Liver (tissue), 9 donors: ENCODE measurements around the gene PCYT1A. TPM values are rescaled to one million over a fixed set of nuclear protein-coding genes. Genes with fewer than 3 reads are reported as not detected.
A peak's percentile ranks its signal among the peaks of the same experiment; 100 is the strongest.

Experiments
- DNase-seq: peaks from one replicate; pipeline ENCODE4 v3.0.0-alpha.2; 2017; ENCODE audit warnings: low spot score
- H3K27ac ChIP-seq, 2 donors: one replicate each; pipeline ENCODE4 v1.7.0; 2013; ENCODE audit warnings: inconsistent platforms in 2 of 2, low read length in 2 of 2, control low read depth in 1 of 2, low read depth in 1 of 2, mild to moderate bottlenecking in 1 of 2
- H3K27me3 ChIP-seq, 4 donors: one replicate each; pipeline versions ENCODE4 v1.6.1 to v1.7.0; 2013; ENCODE audit warnings: low read length in 3 of 4, inconsistent platforms in 1 of 4, mild to moderate bottlenecking in 1 of 4, moderate library complexity in 1 of 4; ENCODE audit not compliant: control insufficient read depth in 4 of 4, insufficient read depth in 4 of 4
- H3K36me3 ChIP-seq, 4 donors: one replicate each; pipeline versions ENCODE4 v1.6.1 to v1.7.0; 2013; ENCODE audit warnings: low read length in 3 of 4, mild to moderate bottlenecking in 3 of 4, low read depth in 1 of 4, moderate library complexity in 1 of 4; ENCODE audit not compliant: control insufficient read depth in 4 of 4, insufficient read depth in 3 of 4
- H3K4me1 ChIP-seq, 4 donors: one replicate each; pipeline versions ENCODE4 v1.6.1 to v1.7.0; 2013; ENCODE audit warnings: low read length in 3 of 4, mild to moderate bottlenecking in 3 of 4, moderate library complexity in 1 of 4; ENCODE audit not compliant: control insufficient read depth in 4 of 4, insufficient read depth in 4 of 4
- H3K4me3 ChIP-seq, 3 donors: one replicate each; pipeline versions ENCODE4 v1.6.1 to v1.7.0; 2013; ENCODE audit warnings: low read length in 3 of 3, control low read depth in 1 of 3, low read depth in 1 of 3, mild to moderate bottlenecking in 1 of 3
- H3K9ac ChIP-seq, 2 donors: one replicate each; pipeline ENCODE4 v1.7.0; 2013; ENCODE audit warnings: low read length in 2 of 2, mild to moderate bottlenecking in 2 of 2, moderate library complexity in 2 of 2, control low read depth in 1 of 2, low read depth in 1 of 2
- H3K9me3 ChIP-seq, 4 donors: one replicate each; pipeline versions ENCODE4 v1.6.1 to v1.7.0; 2013; ENCODE audit warnings: low read length in 3 of 4; ENCODE audit not compliant: control insufficient read depth in 4 of 4
- EGR1 ChIP-seq, 2 donors: IDR thresholded peaks; 2 replicates each; pipeline ENCODE4 v1.6.1; 2016 to 2018; ENCODE audit warnings: antibody characterized with exemption in 2 of 2, low read depth in 2 of 2
- FOXA1 ChIP-seq: IDR thresholded peaks from 2 replicates; pipeline ENCODE4 v1.6.1; 2016; ENCODE audit warnings: antibody characterized with exemption
- FOXA2 ChIP-seq: IDR thresholded peaks from 2 replicates; pipeline ENCODE4 v1.6.1; 2016; ENCODE audit warnings: antibody characterized with exemption
- GABPA ChIP-seq, 2 donors: IDR thresholded peaks in 1 of 2; conservative IDR thresholded peaks in 1 of 2; 2 replicates each; pipeline ENCODE4 v1.6.1; 2016; ENCODE audit warnings: antibody characterized with exemption in 2 of 2, mild to moderate bottlenecking in 1 of 2, moderate library complexity in 1 of 2
- HNF4A ChIP-seq, 2 donors: conservative IDR thresholded peaks; 2 replicates each; pipeline ENCODE4 v1.6.1; 2016; ENCODE audit warnings: antibody characterized with exemption in 2 of 2, mild to moderate bottlenecking in 2 of 2
- HNF4G ChIP-seq: IDR thresholded peaks from 2 replicates; pipeline ENCODE4 v1.6.1; 2016; ENCODE audit warnings: antibody characterized with exemption
- JUND ChIP-seq, 2 donors: IDR thresholded peaks; 2 replicates each; pipeline ENCODE4 v1.6.1; 2016; ENCODE audit warnings: antibody characterized with exemption in 2 of 2
- NR2F2 ChIP-seq: IDR thresholded peaks from 2 replicates; pipeline ENCODE4 v1.6.1; 2016; ENCODE audit warnings: antibody characterized with exemption
- RAD21 ChIP-seq, 2 donors: IDR thresholded peaks; 2 replicates each; pipeline ENCODE4 v1.6.1; 2016; ENCODE audit warnings: antibody characterized with exemption in 2 of 2, mild to moderate bottlenecking in 2 of 2
- RXRA ChIP-seq, 2 donors: IDR thresholded peaks; 2 replicates each; pipeline ENCODE4 v1.6.1; 2017 to 2018; ENCODE audit warnings: antibody characterized with exemption in 2 of 2, mild to moderate bottlenecking in 1 of 2
- SP1 ChIP-seq: IDR thresholded peaks from 2 replicates; pipeline ENCODE4 v1.6.1; 2018; ENCODE audit warnings: antibody characterized with exemption, mild to moderate bottlenecking
- TAF1 ChIP-seq: conservative IDR thresholded peaks from 2 replicates; pipeline ENCODE4 v1.6.1; 2016; ENCODE audit warnings: antibody characterized with exemption, mild to moderate bottlenecking
- YY1 ChIP-seq: IDR thresholded peaks from 2 replicates; pipeline ENCODE4 v1.6.1; 2016; ENCODE audit warnings: antibody characterized with exemption, mild to moderate bottlenecking
- WGBS: extraction: QIAGEN DNeasy Blood & Tissue Kit; methylation state at CpG from one replicate; pipeline ENCODE4 v1.1.7; 2013; 5-methylcytosine and 5-hydroxymethylcytosine counted together
- polyA plus RNA-seq, 2 donors: library from polyadenylated mRNA; stranded (reverse) in 1 of 2; unstranded in 1 of 2; fragments of 200-250 nt in 1 of 2; fragments of >200 nt in 1 of 2; fragmentation: Nextera tagmentation in 1 of 2; extraction: Ambion mirVana in 1 of 2; gene quantifications; one replicate each; pipeline versions ENCODE4 v1.2.1 to v1.2.3, GENCODE V29; 2013 to 2015
- total RNA-seq, 2 donors: library from RNA; depleted of rRNA; stranded (reverse); fragments of >200 nt; gene quantifications; one replicate each; pipeline ENCODE4 v1.2.3, GENCODE V29; 2014
- TF ChIP-seq, protein P1 (sequence below): IDR thresholded peaks from 2 replicates; pipeline ENCODE4 v1.6.1; 2016; ENCODE audit warnings: antibody characterized with exemption
- TF ChIP-seq, protein P2 (sequence below): IDR thresholded peaks from 2 replicates; pipeline ENCODE4 v1.6.1; 2016; ENCODE audit warnings: antibody characterized with exemption
- TF ChIP-seq, protein P3 (sequence below): IDR thresholded peaks from 2 replicates; pipeline ENCODE4 v1.6.1; 2016; ENCODE audit warnings: antibody characterized with exemption
- TF ChIP-seq, protein P4 (sequence below): IDR thresholded peaks from 2 replicates; pipeline ENCODE4 v1.6.1; 2016; ENCODE audit warnings: antibody characterized with exemption, mild to moderate bottlenecking
- TF ChIP-seq, protein P5 (sequence below): fragments of 150-350 bp; IDR thresholded peaks from 2 replicates; pipeline ENCODE4 v1.5.1; 2017; ENCODE audit warnings: improper control_type of control experiment, low read depth, low read length; ENCODE audit not compliant: missing input control
- donor health status: healthy.
- donor health status: healthy.
- donor health status: healthy.
- donor health status: healthy.
- donor health status: healthy.

PCYT1A gene
- total and polyA plus RNA-seq, 4 donors, result 12.5 to 56.8 (median 24.3) TPM

DNA sequence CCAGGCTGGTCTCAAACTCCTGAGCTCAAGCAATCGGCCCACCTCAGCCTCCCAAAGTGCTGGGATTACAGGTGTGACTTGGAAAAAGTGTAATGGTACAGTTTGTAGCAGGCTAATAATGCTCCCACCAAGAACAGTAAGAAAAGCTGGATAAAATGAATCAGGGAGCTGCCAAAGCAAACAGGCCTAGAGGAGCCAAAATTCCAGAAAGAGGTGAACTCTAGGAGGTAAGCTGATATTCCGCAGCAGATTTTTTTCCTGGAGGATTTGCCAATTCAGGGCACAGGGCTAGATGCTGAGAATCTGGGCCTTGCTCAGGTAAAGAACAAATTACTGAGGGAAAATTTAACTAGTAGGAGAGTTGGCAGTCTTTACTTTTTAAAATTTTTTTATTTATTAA, 11.0 kb upstream of the PCYT1A start:
- no peaks in the 10 kb centered on the region for H3K27me3 ChIP-seq
- TF ChIP-seq EGR1 (IDR thresholded peaks at IDR 0.05; ENCODE audit: low read depth in 2 of 2) (no peak), FOXA2 (no peak), YY1 (no peak), HNF4A (conservative IDR thresholded peaks at IDR 0.05) (no peak), RXRA (IDR thresholded peaks at IDR 0.05) (no peak), SP1 (no peak), RAD21 (IDR thresholded peaks at IDR 0.05) (no peak), NR2F2 (no peak), FOXA1 (no peak), TAF1 (no peak), GABPA (IDR thresholded peaks at IDR 0.05 in 1 of 2, conservative IDR thresholded peaks at IDR 0.05 in 1 of 2) (no peak), HNF4G (no peak)
- TF ChIP-seq, protein P1, sequence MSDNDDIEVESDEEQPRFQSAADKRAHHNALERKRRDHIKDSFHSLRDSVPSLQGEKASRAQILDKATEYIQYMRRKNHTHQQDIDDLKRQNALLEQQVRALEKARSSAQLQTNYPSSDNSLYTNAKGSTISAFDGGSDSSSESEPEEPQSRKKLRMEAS, result no peak
- TF ChIP-seq, protein P2, sequence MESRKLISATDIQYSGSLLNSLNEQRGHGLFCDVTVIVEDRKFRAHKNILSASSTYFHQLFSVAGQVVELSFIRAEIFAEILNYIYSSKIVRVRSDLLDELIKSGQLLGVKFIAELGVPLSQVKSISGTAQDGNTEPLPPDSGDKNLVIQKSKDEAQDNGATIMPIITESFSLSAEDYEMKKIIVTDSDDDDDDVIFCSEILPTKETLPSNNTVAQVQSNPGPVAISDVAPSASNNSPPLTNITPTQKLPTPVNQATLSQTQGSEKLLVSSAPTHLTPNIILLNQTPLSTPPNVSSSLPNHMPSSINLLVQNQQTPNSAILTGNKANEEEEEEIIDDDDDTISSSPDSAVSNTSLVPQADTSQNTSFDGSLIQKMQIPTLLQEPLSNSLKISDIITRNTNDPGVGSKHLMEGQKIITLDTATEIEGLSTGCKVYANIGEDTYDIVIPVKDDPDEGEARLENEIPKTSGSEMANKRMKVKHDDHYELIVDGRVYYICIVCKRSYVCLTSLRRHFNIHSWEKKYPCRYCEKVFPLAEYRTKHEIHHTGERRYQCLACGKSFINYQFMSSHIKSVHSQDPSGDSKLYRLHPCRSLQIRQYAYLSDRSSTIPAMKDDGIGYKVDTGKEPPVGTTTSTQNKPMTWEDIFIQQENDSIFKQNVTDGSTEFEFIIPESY, result no peak
- TF ChIP-seq, protein P3, sequence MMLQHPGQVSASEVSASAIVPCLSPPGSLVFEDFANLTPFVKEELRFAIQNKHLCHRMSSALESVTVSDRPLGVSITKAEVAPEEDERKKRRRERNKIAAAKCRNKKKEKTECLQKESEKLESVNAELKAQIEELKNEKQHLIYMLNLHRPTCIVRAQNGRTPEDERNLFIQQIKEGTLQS, result no peak

DNA sequence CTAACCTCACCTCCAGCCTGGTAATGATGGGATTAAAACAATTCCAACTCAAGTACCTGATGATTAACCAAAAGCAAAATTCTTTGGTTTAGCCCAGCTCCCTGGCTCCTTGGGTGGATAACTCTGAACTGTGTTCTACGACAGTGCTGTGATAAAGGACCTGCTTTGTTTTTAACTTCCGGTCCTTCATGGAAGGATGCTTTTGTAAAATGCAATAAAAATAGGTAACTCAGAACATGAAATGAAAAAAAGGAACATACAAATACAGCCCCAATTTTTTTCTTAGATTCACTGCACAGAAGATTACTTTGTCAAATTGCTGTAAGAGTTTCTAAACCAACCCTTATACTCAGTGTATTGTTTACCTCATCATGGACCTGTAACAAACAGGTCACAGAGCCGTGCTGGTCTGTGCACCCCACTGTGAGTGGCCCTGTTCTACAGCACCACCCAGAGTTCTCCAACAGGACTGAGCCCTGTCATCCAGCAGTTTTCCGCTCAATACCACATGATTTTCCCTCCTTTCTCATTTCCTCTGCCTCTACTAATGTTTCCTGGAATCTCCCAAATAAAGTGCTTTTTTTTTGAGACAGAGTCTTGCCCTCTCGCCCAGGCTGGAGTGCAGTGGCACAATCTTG, 4.9 kb upstream of the PCYT1A start:
- no peaks in the 10 kb centered on the region for H3K9me3 ChIP-seq
- DNase-seq, result no peak
- no peaks in the 10 kb centered on the region for H3K27me3 ChIP-seq
- no peak overlapping the region for H3K27ac ChIP-seq
- peaks cover 0 to 6% (median 0%) of the 10 kb centered on the region in 4 donors for H3K4me1 ChIP-seq
- WGBS, result 86% methylated on average over 5 of the region's 5 CpGs
- TF ChIP-seq NR2F2 (no peak), RAD21 (IDR thresholded peaks at IDR 0.05) (peak in 1 of 2 donors; percentile 21)
- H3K36me3 ChIP-seq, result no peaks in the 10 kb centered on the region
- no peak overlapping the region for H3K9ac ChIP-seq
- no peak overlapping the region for H3K4me3 ChIP-seq

More for the DNA sequence above, 11.0 kb upstream of the PCYT1A start:
- no peak for DNase-seq
- Histone ChIP-seq H3K4me1 (peaks cover 0 to 4% (median under 1%) of the 10 kb centered on the region in 4 donors), H3K4me3 (no peak overlapping the region), H3K27ac (no peak overlapping the region), H3K9me3 (no peaks in the 10 kb centered on the region), H3K36me3 (no peaks in the 10 kb centered on the region), H3K9ac (no peak overlapping the region)
- 66% methylated on average over 2 of the region's 2 CpGs for WGBS

DNA sequence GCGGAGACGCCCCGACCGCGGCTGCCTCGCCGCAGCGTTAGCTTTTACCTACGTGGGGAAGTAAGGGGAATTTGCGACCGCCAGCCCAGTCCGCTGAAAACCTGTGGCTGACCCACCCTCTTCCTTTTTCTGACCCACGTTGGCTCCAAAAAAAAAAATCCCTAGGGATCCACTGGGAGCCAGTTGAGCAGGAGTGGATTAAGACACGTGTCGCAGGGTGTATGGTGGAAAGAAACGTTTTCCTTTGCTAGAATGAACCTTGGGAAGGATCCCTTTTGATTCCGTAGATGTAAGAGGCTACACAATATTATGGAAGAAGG, 575 bp upstream of the PCYT1A start:
- Histone ChIP-seq H3K9me3 (no peaks in the 10 kb centered on the region), H3K4me3 (peak overlapping the region; percentile 71 to 99 (median 97)), H3K27ac (peak overlapping the region; percentile 89 to 90), H3K9ac (peak overlapping the region; percentile 57 to 73), H3K4me1 (peaks cover 5 to 21% (median 17%) of the 10 kb centered on the region in 4 donors), H3K36me3 (no peaks in the 10 kb centered on the region), H3K27me3 (no peaks in the 10 kb centered on the region)
- WGBS, result under 1% methylated on average over 17 of the region's 17 CpGs
- no peak for DNase-seq
- no peak for TF ChIP-seq TAF1
- TF ChIP-seq RXRA (IDR thresholded peaks at IDR 0.05), result no peak
- TF ChIP-seq, protein P4, sequence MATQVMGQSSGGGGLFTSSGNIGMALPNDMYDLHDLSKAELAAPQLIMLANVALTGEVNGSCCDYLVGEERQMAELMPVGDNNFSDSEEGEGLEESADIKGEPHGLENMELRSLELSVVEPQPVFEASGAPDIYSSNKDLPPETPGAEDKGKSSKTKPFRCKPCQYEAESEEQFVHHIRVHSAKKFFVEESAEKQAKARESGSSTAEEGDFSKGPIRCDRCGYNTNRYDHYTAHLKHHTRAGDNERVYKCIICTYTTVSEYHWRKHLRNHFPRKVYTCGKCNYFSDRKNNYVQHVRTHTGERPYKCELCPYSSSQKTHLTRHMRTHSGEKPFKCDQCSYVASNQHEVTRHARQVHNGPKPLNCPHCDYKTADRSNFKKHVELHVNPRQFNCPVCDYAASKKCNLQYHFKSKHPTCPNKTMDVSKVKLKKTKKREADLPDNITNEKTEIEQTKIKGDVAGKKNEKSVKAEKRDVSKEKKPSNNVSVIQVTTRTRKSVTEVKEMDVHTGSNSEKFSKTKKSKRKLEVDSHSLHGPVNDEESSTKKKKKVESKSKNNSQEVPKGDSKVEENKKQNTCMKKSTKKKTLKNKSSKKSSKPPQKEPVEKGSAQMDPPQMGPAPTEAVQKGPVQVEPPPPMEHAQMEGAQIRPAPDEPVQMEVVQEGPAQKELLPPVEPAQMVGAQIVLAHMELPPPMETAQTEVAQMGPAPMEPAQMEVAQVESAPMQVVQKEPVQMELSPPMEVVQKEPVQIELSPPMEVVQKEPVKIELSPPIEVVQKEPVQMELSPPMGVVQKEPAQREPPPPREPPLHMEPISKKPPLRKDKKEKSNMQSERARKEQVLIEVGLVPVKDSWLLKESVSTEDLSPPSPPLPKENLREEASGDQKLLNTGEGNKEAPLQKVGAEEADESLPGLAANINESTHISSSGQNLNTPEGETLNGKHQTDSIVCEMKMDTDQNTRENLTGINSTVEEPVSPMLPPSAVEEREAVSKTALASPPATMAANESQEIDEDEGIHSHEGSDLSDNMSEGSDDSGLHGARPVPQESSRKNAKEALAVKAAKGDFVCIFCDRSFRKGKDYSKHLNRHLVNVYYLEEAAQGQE, result no peak
- no peak for TF ChIP-seq FOXA2
- no peak for TF ChIP-seq YY1
- no peak for TF ChIP-seq RAD21 (IDR thresholded peaks at IDR 0.05)
- TF ChIP-seq, protein P3, result no peak
- no peak for TF ChIP-seq SP1
- TF ChIP-seq FOXA1, result no peak
- TF ChIP-seq, protein P5, sequence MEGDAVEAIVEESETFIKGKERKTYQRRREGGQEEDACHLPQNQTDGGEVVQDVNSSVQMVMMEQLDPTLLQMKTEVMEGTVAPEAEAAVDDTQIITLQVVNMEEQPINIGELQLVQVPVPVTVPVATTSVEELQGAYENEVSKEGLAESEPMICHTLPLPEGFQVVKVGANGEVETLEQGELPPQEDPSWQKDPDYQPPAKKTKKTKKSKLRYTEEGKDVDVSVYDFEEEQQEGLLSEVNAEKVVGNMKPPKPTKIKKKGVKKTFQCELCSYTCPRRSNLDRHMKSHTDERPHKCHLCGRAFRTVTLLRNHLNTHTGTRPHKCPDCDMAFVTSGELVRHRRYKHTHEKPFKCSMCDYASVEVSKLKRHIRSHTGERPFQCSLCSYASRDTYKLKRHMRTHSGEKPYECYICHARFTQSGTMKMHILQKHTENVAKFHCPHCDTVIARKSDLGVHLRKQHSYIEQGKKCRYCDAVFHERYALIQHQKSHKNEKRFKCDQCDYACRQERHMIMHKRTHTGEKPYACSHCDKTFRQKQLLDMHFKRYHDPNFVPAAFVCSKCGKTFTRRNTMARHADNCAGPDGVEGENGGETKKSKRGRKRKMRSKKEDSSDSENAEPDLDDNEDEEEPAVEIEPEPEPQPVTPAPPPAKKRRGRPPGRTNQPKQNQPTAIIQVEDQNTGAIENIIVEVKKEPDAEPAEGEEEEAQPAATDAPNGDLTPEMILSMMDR, result no peak
- no peak for TF ChIP-seq JUND (IDR thresholded peaks at IDR 0.05)
- TF ChIP-seq GABPA (IDR thresholded peaks at IDR 0.05 in 1 of 2, conservative IDR thresholded peaks at IDR 0.05 in 1 of 2), result no peak
- TF ChIP-seq EGR1 (IDR thresholded peaks at IDR 0.05; ENCODE audit: low read depth in 2 of 2), result no peak
- no peak for TF ChIP-seq HNF4A (conservative IDR thresholded peaks at IDR 0.05)
